ENCODE data around the gene ZNF117. TPM values are rescaled to one million over a fixed set of nuclear protein-coding genes. Genes with fewer than 3 reads are reported as not detected.

Gene ZNF117
- total and polyA plus RNA-seq, 2 of the 4 experiments (the other 2 are of a cell fraction), result 2.9 to 4.0 TPM

DNA sequence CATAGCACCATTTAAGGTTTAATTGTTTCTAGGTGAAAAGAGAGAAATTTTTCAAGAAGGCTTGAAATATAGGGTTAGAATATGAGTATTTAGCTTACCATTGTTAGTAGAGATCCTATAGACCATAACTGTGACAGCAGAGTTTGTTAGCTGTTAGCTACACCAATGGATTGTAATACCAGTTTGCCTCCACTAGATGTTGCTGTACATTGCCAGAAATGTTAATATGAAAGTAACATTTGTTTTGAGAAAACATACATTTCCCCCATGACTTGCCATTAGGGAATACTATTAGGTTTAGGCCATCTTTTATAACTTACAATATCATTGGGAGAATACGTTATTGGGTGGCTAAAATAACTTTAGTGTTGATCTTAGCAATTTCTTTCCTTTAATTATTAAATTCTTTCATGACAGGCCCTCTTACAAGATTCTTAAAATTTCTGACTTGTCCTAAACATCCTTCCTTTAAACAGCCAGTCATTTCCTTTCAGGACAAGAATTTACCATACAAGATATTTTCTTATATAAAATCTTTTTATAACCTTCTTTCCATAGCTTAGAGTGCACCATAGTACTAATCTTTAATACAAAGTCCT lies 39.5 kb downstream of the ZNF117 start:
- no peaks in the 10 kb centered on the region for H3K36me3 ChIP-seq (ENCODE audit: control insufficient read depth, insufficient read depth, low read length)
- no peak overlapping the region for H2AK5ac ChIP-seq (ENCODE audit: low read depth, low read length)
- H4K91ac ChIP-seq (ENCODE audit: insufficient read depth, low read depth, low read length), result no peak overlapping the region
- no peak overlapping the region for H3K27ac ChIP-seq (ENCODE audit: insufficient read depth, low read length)
- H2AK9ac ChIP-seq (replicated peaks; ENCODE audit: low read depth, low read length, poor library complexity), result no peak overlapping the region
- intact Hi-C loops (cut with micrococcal nuclease) (loop anchor here (1.0 kb wide), 2 partner anchors 356 to 496 kb away; no protein-coding TSS in a partner anchor), dilution Hi-C loops (cut with HindIII; ENCODE audit: low sequenced_read_pairs, unreplicated experiment) (no loop called here), in situ Hi-C loops (cut with MboI; ENCODE audit: low sequenced_read_pairs) (loop anchor here (5.0 kb wide), 1 partner anchor 356 kb away; no protein-coding TSS in a partner anchor)
- H3K9ac ChIP-seq (ENCODE audit: low read depth, low read length), result no peak overlapping the region
- BruUV-seq (replicated peaks), result no TSS peak
- H4K5ac ChIP-seq (ENCODE audit: low read depth, low read length), result no peak overlapping the region
- H2BK5ac ChIP-seq (ENCODE audit: low read depth, low read length, poor library complexity, severe bottlenecking), result no peak overlapping the region
- no peaks in the 10 kb centered on the region for H3K9me1 ChIP-seq (ENCODE audit: insufficient read depth, low read length)
- H2BK120ac ChIP-seq (ENCODE audit: low read depth, low read length), result no peak overlapping the region
- no CpG with 5 or more reads among the region's 1 CpG for whole genome bisulfite sequencing, 2 experiments (ENCODE audit: extremely low coverage in 2 of 2, insufficient read length in 1 of 2)
- peaks cover 3% of the 10 kb centered on the region; the same call in 1 of the 2 replicates for H3K9me3 ChIP-seq (ENCODE audit: control insufficient read depth, insufficient read depth, low read length)
- no peak overlapping the region for H2BK20ac ChIP-seq (ENCODE audit: low read depth, low read length)
- H3K14ac ChIP-seq (replicated peaks; ENCODE audit: low read depth, low read length), result no peak overlapping the region
- TF ChIP-seq CEBPB (IDR thresholded peaks at IDR 0.05; ENCODE audit: low read depth, low read length) (no peak), RFX5 (IDR thresholded peaks at IDR 0.05; ENCODE audit: low read depth, low read length) (no peak), MXI1 (IDR thresholded peaks at IDR 0.05; ENCODE audit: borderline replicate concordance, low read depth, low read length) (no peak), NFE2L2 (IDR thresholded peaks at IDR 0.05; ENCODE audit: low read depth, low read length) (no peak), POLR2A (IDR thresholded peaks at IDR 0.05; ENCODE audit: low read depth, low read length) (no peak), RAD21 (IDR thresholded peaks at IDR 0.05; ENCODE audit: low read length) (peak; percentile 84), RCOR1 (IDR thresholded peaks at IDR 0.05; ENCODE audit: insufficient replicate concordance, low read length) (no peak), MAFK (IDR thresholded peaks at IDR 0.05; ENCODE audit: low read depth, low read length) (no peak), CHD1 (IDR thresholded peaks at IDR 0.05; ENCODE audit: low read depth, low read length) (no peak), BHLHE40 (IDR thresholded peaks at IDR 0.05; ENCODE audit: low read depth, low read length) (no peak), MAZ (IDR thresholded peaks at IDR 0.05; ENCODE audit: borderline replicate concordance, low read depth, low read length) (no peak), SMC3 (IDR thresholded peaks at IDR 0.05; ENCODE audit: low read depth, low read length) (peak; percentile 71), FOS (IDR thresholded peaks at IDR 0.05; ENCODE audit: low read depth, low read length) (no peak)
- TF ChIP-seq, protein P1, sequence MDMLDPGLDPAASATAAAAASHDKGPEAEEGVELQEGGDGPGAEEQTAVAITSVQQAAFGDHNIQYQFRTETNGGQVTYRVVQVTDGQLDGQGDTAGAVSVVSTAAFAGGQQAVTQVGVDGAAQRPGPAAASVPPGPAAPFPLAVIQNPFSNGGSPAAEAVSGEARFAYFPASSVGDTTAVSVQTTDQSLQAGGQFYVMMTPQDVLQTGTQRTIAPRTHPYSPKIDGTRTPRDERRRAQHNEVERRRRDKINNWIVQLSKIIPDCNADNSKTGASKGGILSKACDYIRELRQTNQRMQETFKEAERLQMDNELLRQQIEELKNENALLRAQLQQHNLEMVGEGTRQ (IDR thresholded peaks at IDR 0.05; ENCODE audit: low read depth, low read length), result no peak
- TF ChIP-seq, protein P2, sequence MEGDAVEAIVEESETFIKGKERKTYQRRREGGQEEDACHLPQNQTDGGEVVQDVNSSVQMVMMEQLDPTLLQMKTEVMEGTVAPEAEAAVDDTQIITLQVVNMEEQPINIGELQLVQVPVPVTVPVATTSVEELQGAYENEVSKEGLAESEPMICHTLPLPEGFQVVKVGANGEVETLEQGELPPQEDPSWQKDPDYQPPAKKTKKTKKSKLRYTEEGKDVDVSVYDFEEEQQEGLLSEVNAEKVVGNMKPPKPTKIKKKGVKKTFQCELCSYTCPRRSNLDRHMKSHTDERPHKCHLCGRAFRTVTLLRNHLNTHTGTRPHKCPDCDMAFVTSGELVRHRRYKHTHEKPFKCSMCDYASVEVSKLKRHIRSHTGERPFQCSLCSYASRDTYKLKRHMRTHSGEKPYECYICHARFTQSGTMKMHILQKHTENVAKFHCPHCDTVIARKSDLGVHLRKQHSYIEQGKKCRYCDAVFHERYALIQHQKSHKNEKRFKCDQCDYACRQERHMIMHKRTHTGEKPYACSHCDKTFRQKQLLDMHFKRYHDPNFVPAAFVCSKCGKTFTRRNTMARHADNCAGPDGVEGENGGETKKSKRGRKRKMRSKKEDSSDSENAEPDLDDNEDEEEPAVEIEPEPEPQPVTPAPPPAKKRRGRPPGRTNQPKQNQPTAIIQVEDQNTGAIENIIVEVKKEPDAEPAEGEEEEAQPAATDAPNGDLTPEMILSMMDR (conservative IDR thresholded peaks at IDR 0.05; ENCODE audit: low read depth, low read length), result peak; percentile 82
- TF ChIP-seq, protein P3, sequence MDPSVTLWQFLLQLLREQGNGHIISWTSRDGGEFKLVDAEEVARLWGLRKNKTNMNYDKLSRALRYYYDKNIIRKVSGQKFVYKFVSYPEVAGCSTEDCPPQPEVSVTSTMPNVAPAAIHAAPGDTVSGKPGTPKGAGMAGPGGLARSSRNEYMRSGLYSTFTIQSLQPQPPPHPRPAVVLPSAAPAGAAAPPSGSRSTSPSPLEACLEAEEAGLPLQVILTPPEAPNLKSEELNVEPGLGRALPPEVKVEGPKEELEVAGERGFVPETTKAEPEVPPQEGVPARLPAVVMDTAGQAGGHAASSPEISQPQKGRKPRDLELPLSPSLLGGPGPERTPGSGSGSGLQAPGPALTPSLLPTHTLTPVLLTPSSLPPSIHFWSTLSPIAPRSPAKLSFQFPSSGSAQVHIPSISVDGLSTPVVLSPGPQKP (IDR thresholded peaks at IDR 0.05; ENCODE audit: borderline replicate concordance, low read depth, low read length), result no peak
- no peak overlapping the region for H2AFZ ChIP-seq (replicated peaks; ENCODE audit: low read length, poor library complexity)
- H3K23ac ChIP-seq (ENCODE audit: low read depth, low read length), result no peak overlapping the region
- DNase-seq (peak; percentile 54), ATAC-seq (ENCODE audit: low read depth) (peak; percentile 94)
- no peaks in the 10 kb centered on the region for H3K4me1 ChIP-seq (ENCODE audit: control insufficient read depth, insufficient read depth, low read length)
- no peak overlapping the region for H3K4ac ChIP-seq (ENCODE audit: low read depth, low read length)
- ChIA-PET CTCF (interaction anchor here (2.3 kb wide), 1 partner anchor 356 kb away, joined by 15 read pairs; no protein-coding TSS in a partner anchor), POLR2A (ENCODE audit: unreplicated experiment) (no interaction called here)
- no peak overlapping the region for H2BK15ac ChIP-seq (ENCODE audit: low read depth, low read length)
- H3K27me3 ChIP-seq (ENCODE audit: control insufficient read depth, insufficient read depth, low read length), result peaks cover 20% of the 10 kb centered on the region
- no peaks in the 10 kb centered on the region for H4K20me1 ChIP-seq (ENCODE audit: insufficient read depth, low read length)
- H3K4me3 ChIP-seq (ENCODE audit: insufficient read depth, low read depth, low read length), result no peak overlapping the region
- no peak overlapping the region for H3K18ac ChIP-seq (ENCODE audit: low read depth, low read length)
- no peaks in the 10 kb centered on the region for H3K79me1 ChIP-seq (ENCODE audit: low read depth in 1 of 2, low read length in 2 of 2)
- H3K4me2 ChIP-seq (ENCODE audit: low read depth, low read length), result no peak overlapping the region
- no peak overlapping the region for H3K56ac ChIP-seq (ENCODE audit: extremely low read depth, insufficient read depth, low read length)
- H4K8ac ChIP-seq (ENCODE audit: low read depth in 2 of 2, low read length in 2 of 2), result no peak overlapping the region

All from IMR-90 (cell line).